DND-41 (cell line): ENCODE results near the gene LMO1.

Experiments used
- CTCF ChIP-seq: IDR thresholded peaks from 2 replicates; pipeline ENCODE4 v1.5.1; 2012; ENCODE audit warnings: borderline replicate concordance, low read length, moderate library complexity, mild to moderate bottlenecking; ENCODE audit not compliant: poor library complexity, severe bottlenecking; ENCODE audit errors: extremely low read depth
- EZH2 ChIP-seq: IDR thresholded peaks from 3 replicates; pipeline ENCODE4 v1.6.1; 2012; ENCODE audit warnings: borderline replicate concordance, low read depth, mild to moderate bottlenecking, moderate library complexity, low read length, inconsistent platforms; ENCODE audit not compliant: severe bottlenecking

- no peak for TF ChIP-seq CTCF
- TF ChIP-seq EZH2: no peak
Observed at GRCh38 chr11:8276528-8276927, 12.8 kb upstream of the LMO1 start.
